Activated naive CD4-positive, alpha-beta T cell (primary cell): ENCODE data around the gene CEPT1.
"Not testable (repeated sequence)": the region's sequence is repeated elsewhere in the genome, so short reads cannot be mapped to it uniquely, and the experiment has no call there.

ENCODE experiments used
- DNase-seq, 4 experiments: peaks; one replicate each; lab custom pipeline; 2025; lab: John Stamatoyannopoulos, UW

Gene CEPT1

GRCh38 chr1:111139956-111140679 lies at the start of gene CEPT1, which contains the start of gene DRAM2:
Gene CEPT1 (plus strand): TSS chr1:111140223. CDS start chr1:111147715, 7,492 bp downstream.
Gene DRAM2 (minus strand): TSS chr1:111140093. CDS start chr1:111131554, 8,539 bp downstream.
- DNase-seq = peak; percentile 51 to 85 (median 68)

GRCh38 chr1:111095421-111095820 lies 44.6 kb upstream of the CEPT1 start:
- DNase-seq = not testable (repeated sequence)

- no peak for DNase-seq
Observed at GRCh38 chr1:111097356-111098099, 42.5 kb upstream of the CEPT1 start.

GRCh38 chr1:111099289-111099688 lies 40.7 kb upstream of the CEPT1 start:
- no peak for DNase-seq

- no peak for DNase-seq
Observed at GRCh38 chr1:111101854-111102642, 38.0 kb upstream of the CEPT1 start.

- DNase-seq = no peak
Observed at GRCh38 chr1:111104981-111105380, 35.0 kb upstream of the CEPT1 start.

GRCh38 chr1:111110197-111110899 lies 29.7 kb upstream of the CEPT1 start:
- DNase-seq = no peak

GRCh38 chr1:111116496-111116895 lies 23.5 kb upstream of the CEPT1 start:
- DNase-seq = no peak

GRCh38 chr1:111126354-111126753 lies 13.7 kb upstream of the CEPT1 start:
- no peak for DNase-seq

- no peak for DNase-seq
Observed at GRCh38 chr1:111127923-111128643, 11.9 kb upstream of the CEPT1 start.

GRCh38 chr1:111129376-111129775 lies 10.6 kb upstream of the CEPT1 start:
- DNase-seq = no peak

GRCh38 chr1:111131693-111132092 lies 8.3 kb upstream of the CEPT1 start:
- DNase-seq = no peak

- DNase-seq = no peak
Observed at GRCh38 chr1:111133866-111134265, 6.2 kb upstream of the CEPT1 start.

- peak in 2 of 4 experiments; percentile 35 to 51 for DNase-seq
Observed at GRCh38 chr1:111139324-111139955, 583 bp upstream of the CEPT1 start.

- DNase-seq = no peak
Observed at GRCh38 chr1:111140680-111140967, 601 bp downstream of the CEPT1 start.

- no peak for DNase-seq
Observed at GRCh38 chr1:111141245-111142220, 1.5 kb downstream of the CEPT1 start.

GRCh38 chr1:111142356-111142975 lies 2.4 kb downstream of the CEPT1 start:
- DNase-seq = no peak

GRCh38 chr1:111145542-111145941 lies 5.5 kb downstream of the CEPT1 start:
- no peak for DNase-seq
